GOT3 (cell line): ENCODE data around the gene HEATR5A.
"Not testable (repeated sequence)": the region's sequence is repeated elsewhere in the genome, so short reads cannot be mapped to it uniquely, and the experiment has no call there.

Source experiments
- DNase-seq: peaks from one replicate; lab custom pipeline; 2025; ENCODE audit warnings: mixed read lengths; lab: John Stamatoyannopoulos, UW

HEATR5A gene

GRCh38 chr14:31420319-31421111 is at the start of gene HEATR5A:
HEATR5A (minus strand) TSS chr14:31420550; CDS start chr14:31402975, 17,575 bp downstream.
- peak; percentile 60 for DNase-seq

- no peak for DNase-seq
These were observed 46.2 kb upstream of the HEATR5A start for GRCh38 chr14:31466554-31466953.

- no peak for DNase-seq
These were observed 44.8 kb upstream of the HEATR5A start for GRCh38 chr14:31465111-31465510.

GRCh38 chr14:31462450-31462849 is 42.1 kb upstream of the HEATR5A start:
- DNase-seq, result not testable (repeated sequence)

- no peak for DNase-seq
These were observed 41.2 kb upstream of the HEATR5A start for GRCh38 chr14:31461545-31461944.

GRCh38 chr14:31457665-31458659 is 37.6 kb upstream of the HEATR5A start:
- DNase-seq, result no peak

- peak; percentile 41 for DNase-seq
These were observed 36.7 kb upstream of the HEATR5A start, which contains the start of gene DTD2 for GRCh38 chr14:31456841-31457664. DTD2 (minus strand) TSS chr14:31457506; CDS start chr14:31457393, 113 bp downstream.

GRCh38 chr14:31449971-31450610 is 29.7 kb upstream of the HEATR5A start:
- no peak for DNase-seq

- no peak for DNase-seq
These were observed 28.8 kb upstream of the HEATR5A start for GRCh38 chr14:31449136-31449535.

GRCh38 chr14:31445703-31446102 is 25.4 kb upstream of the HEATR5A start:
- DNase-seq, result no peak

GRCh38 chr14:31442284-31442683 is 21.9 kb upstream of the HEATR5A start:
- no peak for DNase-seq

- DNase-seq, result no peak
These were observed 21.1 kb upstream of the HEATR5A start for GRCh38 chr14:31441273-31442111.

GRCh38 chr14:31440280-31440679 is 19.9 kb upstream of the HEATR5A start:
- DNase-seq, result no peak

- no peak for DNase-seq
These were observed 19.2 kb upstream of the HEATR5A start for GRCh38 chr14:31439561-31439960.

- not testable (repeated sequence) for DNase-seq
These were observed 16.8 kb upstream of the HEATR5A start for GRCh38 chr14:31437045-31437691.

GRCh38 chr14:31435276-31435675 is 14.9 kb upstream of the HEATR5A start:
- DNase-seq, result no peak

- no peak for DNase-seq
These were observed 10.4 kb upstream of the HEATR5A start for GRCh38 chr14:31430634-31431264.

GRCh38 chr14:31429791-31430190 is 9.4 kb upstream of the HEATR5A start:
- DNase-seq, result no peak

GRCh38 chr14:31428011-31428410 is 7.7 kb upstream of the HEATR5A start:
- no peak for DNase-seq
